Measurements from ENCODE around the gene PRPSAP1.
"Not testable (repeated sequence)": the region's sequence is repeated elsewhere in the genome, so short reads cannot be mapped to it uniquely, and the experiment has no call there.

The PRPSAP1 gene

DNA sequence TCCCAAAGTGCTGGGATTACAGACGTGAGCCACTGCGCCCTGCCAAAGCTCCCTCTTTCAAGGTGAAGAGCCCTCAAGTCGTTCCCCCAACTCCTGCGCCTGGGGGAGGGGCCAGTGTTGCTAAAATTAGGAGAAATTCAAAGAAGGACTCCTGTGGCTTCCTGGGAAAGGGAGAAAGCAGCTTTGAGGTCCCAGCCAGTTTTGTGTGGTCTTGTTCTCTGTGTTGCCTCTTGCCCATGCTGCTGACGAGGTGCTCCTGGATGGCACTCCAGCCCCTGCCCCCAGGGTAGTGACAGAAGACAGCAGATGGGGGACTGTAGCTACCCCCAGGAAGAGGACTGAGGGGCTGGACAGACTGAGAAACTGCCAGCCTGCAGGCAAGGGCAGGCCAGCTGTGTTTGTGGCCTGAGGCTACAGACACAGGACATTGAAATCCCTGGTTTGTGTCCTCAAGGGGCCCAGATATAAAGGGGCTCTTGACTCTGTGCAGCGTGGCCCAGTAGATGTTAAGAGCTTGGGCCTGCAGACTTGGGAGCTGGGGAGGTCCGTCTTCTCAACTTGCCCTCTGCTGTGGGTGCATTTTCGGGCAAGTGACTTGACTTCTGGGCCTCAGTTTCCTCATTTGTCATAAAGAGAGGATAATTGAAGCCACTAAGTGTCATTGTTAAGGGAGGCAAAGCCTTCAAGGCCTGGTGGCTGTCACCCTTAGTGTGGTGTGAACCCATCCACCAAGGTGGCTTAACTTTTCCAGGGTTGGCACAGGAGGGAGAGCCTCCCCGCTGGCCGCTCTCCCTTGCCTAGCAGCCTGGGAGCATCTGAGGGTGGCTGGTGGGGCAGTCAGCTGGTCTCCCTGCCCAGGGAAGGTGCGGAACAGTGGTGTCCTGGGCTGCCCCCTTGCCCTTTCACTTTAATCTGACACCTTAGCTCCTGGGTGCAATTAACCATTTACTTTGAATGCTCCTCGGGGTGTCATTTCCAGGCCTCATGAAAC, 84.4 kb downstream of the PRPSAP1 start:
- H3K27me3 ChIP-seq (ENCODE audit: insufficient read depth, low read length), result no peaks in the 10 kb centered on the region
- no peaks in the 10 kb centered on the region for H3K36me3 ChIP-seq (ENCODE audit: insufficient read depth, low read length)
- peaks cover 27% of the 10 kb centered on the region for H3K4me1 ChIP-seq (ENCODE audit: control insufficient read depth, insufficient read depth, low read length, unreplicated experiment)
- H2AFZ ChIP-seq (ENCODE audit: low read length, unreplicated experiment), result no peak overlapping the region
- H3K79me2 ChIP-seq (ENCODE audit: control insufficient read depth, insufficient read depth, low read length, unreplicated experiment), result peaks cover 43% of the 10 kb centered on the region
- H3K4me3 ChIP-seq (ENCODE audit: low read depth, low read length), result no peak overlapping the region
- H3K27ac ChIP-seq (ENCODE audit: low read depth, low read length), result no peak overlapping the region; the same call in 1 of the 2 replicates

DNA sequence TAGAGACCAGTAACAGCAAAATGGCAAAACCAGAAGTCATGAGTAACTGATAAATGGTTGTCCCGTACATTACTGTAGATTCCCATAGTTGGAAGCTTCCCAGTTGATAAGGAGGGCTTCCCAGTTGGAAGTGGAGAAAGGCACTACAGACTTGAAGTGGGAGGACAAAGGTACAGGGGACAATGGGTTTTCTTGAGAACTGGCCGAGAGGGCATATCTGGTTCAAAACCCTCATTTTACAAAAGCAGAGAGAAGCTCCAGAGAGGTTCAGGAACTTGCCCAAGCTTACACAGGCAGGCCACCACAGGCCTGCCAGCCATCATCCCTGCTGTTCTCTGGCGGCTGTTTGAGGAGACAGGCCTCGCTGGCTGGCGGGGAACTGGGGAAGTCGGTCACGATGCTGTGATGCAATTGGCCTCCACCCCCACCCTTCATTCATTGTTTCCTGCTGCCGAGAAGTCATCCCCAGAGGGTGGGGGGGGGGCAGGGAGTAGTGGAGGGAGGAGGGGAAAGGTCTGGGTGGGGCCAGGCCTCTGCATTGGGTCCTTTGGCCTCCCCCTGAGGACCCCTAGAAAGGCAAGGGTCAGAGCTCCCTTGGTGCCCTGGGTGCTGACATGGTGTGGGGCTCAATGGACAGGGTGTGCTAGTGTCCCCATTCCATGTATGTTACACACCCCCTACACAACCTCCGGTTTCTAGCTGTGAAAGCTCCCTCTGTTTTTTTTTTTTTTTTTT, 85.5 kb downstream of the PRPSAP1 start:
- Histone ChIP-seq H3K4me3 (ENCODE audit: low read depth, low read length) (peak overlapping the region; percentile 63), H3K27me3 (ENCODE audit: insufficient read depth, low read length) (no peaks in the 10 kb centered on the region), H3K4me1 (ENCODE audit: control insufficient read depth, insufficient read depth, low read length, unreplicated experiment) (peaks cover 30% of the 10 kb centered on the region), H3K27ac (ENCODE audit: low read depth, low read length) (peak overlapping the region; percentile 76), H2AFZ (ENCODE audit: low read length, unreplicated experiment) (no peak overlapping the region), H3K36me3 (ENCODE audit: insufficient read depth, low read length) (no peaks in the 10 kb centered on the region), H3K79me2 (ENCODE audit: control insufficient read depth, insufficient read depth, low read length, unreplicated experiment) (peaks cover 43% of the 10 kb centered on the region)

DNA sequence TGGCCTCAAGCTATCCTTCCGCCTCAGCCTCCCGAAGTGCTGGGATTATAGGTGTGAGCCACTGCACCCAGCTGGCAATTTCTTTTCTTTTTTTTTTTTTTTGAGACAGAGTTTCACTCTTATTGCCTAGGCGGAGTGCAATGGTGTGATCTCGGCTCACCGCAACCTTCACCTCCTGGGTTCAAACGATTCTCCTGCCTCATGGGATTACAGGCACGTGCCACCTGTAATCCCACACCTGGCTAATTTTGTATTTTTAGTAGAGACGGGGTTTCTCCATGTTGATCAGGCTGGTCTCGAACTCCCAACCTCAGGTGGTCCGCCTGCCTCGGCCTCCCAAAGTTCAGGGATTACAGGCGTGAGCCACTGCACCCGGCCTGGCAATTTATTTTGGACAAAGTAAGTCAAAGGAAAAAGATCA, 86.1 kb downstream of the PRPSAP1 start:
- peaks cover 43% of the 10 kb centered on the region for H3K79me2 ChIP-seq (ENCODE audit: control insufficient read depth, insufficient read depth, low read length, unreplicated experiment)
- not testable (repeated sequence) for H3K36me3 ChIP-seq (ENCODE audit: insufficient read depth, low read length); H2AFZ ChIP-seq (ENCODE audit: low read length, unreplicated experiment); H3K27me3 ChIP-seq (ENCODE audit: insufficient read depth, low read length)
- H3K27ac ChIP-seq (ENCODE audit: low read depth, low read length), result peak overlapping the region; percentile 76
- H3K4me1 ChIP-seq (ENCODE audit: control insufficient read depth, insufficient read depth, low read length, unreplicated experiment), result peaks cover 30% of the 10 kb centered on the region
- peak overlapping the region; percentile 63 for H3K4me3 ChIP-seq (ENCODE audit: low read depth, low read length)

DNA sequence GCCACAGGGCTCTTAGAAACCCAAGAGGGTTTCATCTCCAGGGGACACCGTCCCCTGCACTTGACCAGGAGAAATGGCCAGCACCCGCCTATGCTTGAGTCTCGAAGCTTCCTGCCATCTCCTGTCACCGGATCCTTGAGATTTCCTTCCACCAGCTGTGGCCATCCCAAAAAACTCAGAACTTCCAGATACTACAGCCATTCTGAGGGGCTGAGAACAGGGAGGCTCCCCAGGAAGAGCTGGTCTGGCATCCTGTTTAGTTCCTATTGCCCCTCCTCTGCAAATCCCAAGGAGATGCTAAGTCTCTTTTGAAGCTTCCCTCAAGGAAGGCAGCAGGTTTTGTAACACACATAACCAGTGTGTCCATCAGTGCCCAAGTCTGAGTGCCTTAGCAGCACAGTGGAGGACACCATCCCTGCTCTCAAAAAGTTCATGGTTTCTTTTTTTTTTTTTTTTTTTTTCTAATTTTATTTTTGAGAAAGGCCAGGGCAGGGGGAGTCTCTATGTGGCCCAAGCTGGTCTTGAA, 86.6 kb downstream of the PRPSAP1 start:
- H3K79me2 ChIP-seq (ENCODE audit: control insufficient read depth, insufficient read depth, low read length, unreplicated experiment), result peaks cover 43% of the 10 kb centered on the region
- H3K36me3 ChIP-seq (ENCODE audit: insufficient read depth, low read length), result no peaks in the 10 kb centered on the region
- H3K4me3 ChIP-seq (ENCODE audit: low read depth, low read length), result peak overlapping the region; percentile 84
- peak overlapping the region; percentile 79 for H3K27ac ChIP-seq (ENCODE audit: low read depth, low read length)
- no peak overlapping the region for H2AFZ ChIP-seq (ENCODE audit: low read length, unreplicated experiment)
- H3K27me3 ChIP-seq (ENCODE audit: insufficient read depth, low read length), result no peaks in the 10 kb centered on the region
- H3K4me1 ChIP-seq (ENCODE audit: control insufficient read depth, insufficient read depth, low read length, unreplicated experiment), result peaks cover 30% of the 10 kb centered on the region

DNA sequence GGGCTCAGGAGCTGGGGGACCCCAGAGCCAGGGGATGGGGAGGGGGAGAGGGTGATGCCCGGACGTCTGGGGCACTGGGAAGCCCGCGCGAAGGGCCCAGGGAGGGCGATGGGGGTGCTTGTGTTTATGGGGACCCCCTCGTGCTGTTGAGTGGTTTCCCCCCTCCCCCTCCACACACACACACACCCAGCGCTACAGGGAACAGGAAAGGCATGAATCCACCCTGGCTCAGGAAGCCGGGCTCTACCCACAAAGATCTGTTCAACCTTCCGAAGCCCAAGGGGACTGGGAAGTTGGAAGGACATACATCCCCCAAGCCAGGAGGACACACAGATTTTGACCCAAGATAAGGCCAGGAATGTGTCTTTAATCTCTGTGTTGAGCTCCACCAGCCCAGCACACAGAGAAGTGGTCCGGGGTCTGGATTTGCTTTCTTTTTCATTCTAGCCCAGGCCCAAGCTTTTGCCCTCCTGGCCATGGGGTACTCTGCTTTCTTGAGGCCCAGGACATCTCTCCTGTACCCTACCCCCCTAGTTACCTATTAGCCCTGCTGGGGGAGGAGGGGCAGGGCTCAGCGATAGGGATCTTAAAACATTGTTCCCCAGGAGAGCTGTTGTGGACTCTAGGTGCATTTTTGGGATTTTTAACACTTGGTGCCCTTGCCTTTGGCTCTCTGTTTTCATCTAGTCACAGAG, 87.3 kb downstream of the PRPSAP1 start:
- peaks cover 30% of the 10 kb centered on the region for H3K4me1 ChIP-seq (ENCODE audit: control insufficient read depth, insufficient read depth, low read length, unreplicated experiment)
- H3K36me3 ChIP-seq (ENCODE audit: insufficient read depth, low read length), result no peaks in the 10 kb centered on the region
- H3K4me3 ChIP-seq (ENCODE audit: low read depth, low read length), result peak overlapping the region; percentile 84
- H3K27ac ChIP-seq (ENCODE audit: low read depth, low read length), result peak overlapping the region; percentile 79
- peaks cover 43% of the 10 kb centered on the region for H3K79me2 ChIP-seq (ENCODE audit: control insufficient read depth, insufficient read depth, low read length, unreplicated experiment)
- H2AFZ ChIP-seq (ENCODE audit: low read length, unreplicated experiment), result peak overlapping the region; percentile 1
- H3K27me3 ChIP-seq (ENCODE audit: insufficient read depth, low read length), result no peaks in the 10 kb centered on the region

DNA sequence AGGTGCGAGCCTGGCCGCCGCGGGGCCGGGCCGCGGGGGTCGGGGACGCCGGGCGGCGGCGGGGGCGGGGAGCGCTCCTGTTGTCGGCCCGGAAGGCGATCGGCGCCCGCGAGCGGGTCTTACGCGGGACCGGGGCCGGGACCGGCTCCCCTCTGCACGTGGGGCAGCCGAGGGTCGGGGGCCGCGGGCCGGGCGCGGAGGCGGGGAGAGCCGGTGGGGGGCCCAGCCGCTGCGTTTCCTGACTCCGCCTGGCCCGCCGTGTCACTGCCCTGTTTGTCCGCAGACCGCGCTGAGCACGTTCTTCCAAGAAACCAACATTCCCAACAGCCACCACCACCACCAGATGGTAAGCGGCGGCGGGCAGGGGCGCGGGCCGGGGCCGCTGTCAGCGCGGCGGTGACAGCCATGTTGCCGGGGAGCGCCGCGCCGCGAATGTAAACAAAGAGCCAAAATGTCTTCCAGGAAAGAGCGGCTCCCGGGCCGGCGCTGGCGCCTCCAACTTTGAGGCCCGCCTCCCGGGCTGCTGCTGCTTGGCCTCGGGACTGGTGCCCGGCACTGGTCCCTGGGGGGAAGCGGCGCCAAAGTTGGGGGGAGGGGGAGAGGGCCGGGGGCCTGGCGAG, 88.0 kb downstream of the PRPSAP1 start:
- Histone ChIP-seq H3K27ac (ENCODE audit: low read depth, low read length) (peak overlapping the region; percentile 79), H3K79me2 (ENCODE audit: control insufficient read depth, insufficient read depth, low read length, unreplicated experiment) (peaks cover 43% of the 10 kb centered on the region), H3K27me3 (ENCODE audit: insufficient read depth, low read length) (no peaks in the 10 kb centered on the region), H3K4me1 (ENCODE audit: control insufficient read depth, insufficient read depth, low read length, unreplicated experiment) (peaks cover 30% of the 10 kb centered on the region), H3K4me3 (ENCODE audit: low read depth, low read length) (peak overlapping the region; percentile 84), H2AFZ (ENCODE audit: low read length, unreplicated experiment) (peak overlapping the region; percentile 1), H3K36me3 (ENCODE audit: insufficient read depth, low read length) (no peaks in the 10 kb centered on the region)

DNA sequence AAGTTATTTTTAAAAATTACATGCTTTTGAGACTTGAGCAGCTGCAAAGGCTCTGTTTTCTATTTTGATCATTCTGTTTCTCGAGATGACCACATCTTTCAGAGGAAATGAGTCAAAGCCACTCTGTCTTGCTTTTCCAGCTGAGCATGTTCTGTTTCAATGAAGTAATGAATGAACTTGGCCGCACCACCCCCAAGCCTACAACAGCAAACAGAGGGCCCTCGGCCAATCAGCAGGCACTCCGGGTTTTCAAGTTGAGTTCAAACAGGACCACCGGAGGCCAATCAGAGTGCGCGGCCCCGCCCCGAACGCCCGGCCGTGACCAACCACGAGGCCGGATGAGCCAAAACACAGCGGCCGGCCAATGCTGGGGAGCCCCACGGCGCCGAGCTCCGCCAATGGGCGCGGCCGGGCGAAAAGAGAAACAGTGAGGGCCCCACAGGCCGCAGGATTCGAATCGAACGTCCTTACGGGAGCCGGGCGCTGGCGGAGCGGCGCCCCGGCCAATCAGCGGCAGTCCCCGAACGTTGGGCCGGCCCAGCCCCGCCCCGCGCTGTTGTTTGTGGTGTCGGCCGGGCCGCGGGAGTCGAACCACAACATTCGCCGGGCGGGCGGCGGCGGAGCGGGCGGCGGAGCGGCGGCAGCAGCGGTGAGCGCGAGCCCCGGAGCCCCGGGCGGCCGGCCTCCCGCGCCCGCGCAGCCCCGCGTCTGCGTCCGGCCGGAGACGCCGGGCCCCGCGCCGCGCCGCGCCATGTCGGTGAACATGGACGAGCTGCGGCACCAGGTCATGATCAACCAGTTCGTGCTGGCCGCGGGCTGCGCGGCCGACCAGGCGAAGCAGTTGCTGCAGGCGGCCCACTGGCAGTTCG, 88.7 kb downstream of the PRPSAP1 start, which contains the start of gene UBALD2:
TSS of gene UBALD2 (plus strand) at position 594 of the 869 bp plus-strand sequence. CDS start at position 752, 158 bp downstream.
- Histone ChIP-seq H3K27ac (ENCODE audit: low read depth, low read length) (peak within 1 kb of the TSS; percentile 80), H3K36me3 (ENCODE audit: insufficient read depth, low read length) (no peaks in the 10 kb centered on the region), H3K27me3 (ENCODE audit: insufficient read depth, low read length) (no peaks in the 10 kb centered on the region), H3K4me3 (ENCODE audit: low read depth, low read length) (peak within 1 kb of the TSS; percentile 84), H3K79me2 (ENCODE audit: control insufficient read depth, insufficient read depth, low read length, unreplicated experiment) (peaks cover 43% of the 10 kb centered on the region), H3K4me1 (ENCODE audit: control insufficient read depth, insufficient read depth, low read length, unreplicated experiment) (peaks cover 30% of the 10 kb centered on the region), H2AFZ (ENCODE audit: low read length, unreplicated experiment) (peak within 1 kb of the TSS; percentile 77)

DNA sequence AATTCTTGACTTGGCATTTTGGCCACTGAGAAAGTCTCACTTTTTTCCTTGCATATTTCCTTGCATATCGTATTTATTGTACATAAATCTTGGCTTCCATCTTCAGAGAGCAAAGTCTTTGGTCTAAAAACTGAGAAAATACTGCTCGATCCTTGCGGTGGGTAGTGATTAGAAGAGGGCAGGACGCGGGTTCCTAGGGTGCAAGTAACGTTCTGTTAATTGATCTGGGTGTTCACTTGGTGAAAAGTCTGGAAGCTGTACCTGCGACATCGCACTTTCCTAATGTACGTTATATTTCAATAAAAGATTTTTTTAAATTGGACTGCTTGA, 89.3 kb downstream of the PRPSAP1 start:
- H3K4me3 ChIP-seq (ENCODE audit: low read depth, low read length), result peak overlapping the region; percentile 66
- H3K27me3 ChIP-seq (ENCODE audit: insufficient read depth, low read length), result no peaks in the 10 kb centered on the region
- peak overlapping the region; percentile 80 for H3K27ac ChIP-seq (ENCODE audit: low read depth, low read length)
- peaks cover 31% of the 10 kb centered on the region for H3K4me1 ChIP-seq (ENCODE audit: control insufficient read depth, insufficient read depth, low read length, unreplicated experiment)
- H3K79me2 ChIP-seq (ENCODE audit: control insufficient read depth, insufficient read depth, low read length, unreplicated experiment), result peaks cover 39% of the 10 kb centered on the region
- H2AFZ ChIP-seq (ENCODE audit: low read length, unreplicated experiment), result peak overlapping the region; percentile 77
- no peaks in the 10 kb centered on the region for H3K36me3 ChIP-seq (ENCODE audit: insufficient read depth, low read length)

DNA sequence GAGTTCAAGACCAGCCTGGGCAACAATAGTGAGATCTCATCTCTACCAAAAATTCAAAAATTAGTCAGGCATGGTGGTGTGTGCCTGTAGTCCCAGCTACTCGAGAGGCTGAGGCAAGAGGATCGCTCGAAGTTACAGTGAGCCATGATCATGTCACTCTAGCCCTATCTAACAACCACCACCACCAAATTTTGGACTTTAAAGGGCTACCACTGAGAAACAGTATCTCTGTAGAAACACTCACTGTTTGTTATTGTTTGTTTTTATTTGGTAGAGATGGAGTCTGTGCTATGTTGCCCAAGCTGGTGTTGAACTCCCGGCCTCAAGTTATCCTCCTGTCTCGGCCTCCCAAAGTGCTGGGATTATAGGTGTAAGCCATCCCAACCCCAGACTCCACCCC, 89.8 kb downstream of the PRPSAP1 start:
- peak overlapping the region; percentile 77 for H2AFZ ChIP-seq (ENCODE audit: low read length, unreplicated experiment)
- H3K4me1 ChIP-seq (ENCODE audit: control insufficient read depth, insufficient read depth, low read length, unreplicated experiment), result peaks cover 30% of the 10 kb centered on the region

More for the DNA sequence above, 89.8 kb downstream of the PRPSAP1 start:
- H3K4me3 ChIP-seq (ENCODE audit: low read depth, low read length), result no peak overlapping the region
- H3K79me2 ChIP-seq (ENCODE audit: control insufficient read depth, insufficient read depth, low read length, unreplicated experiment), result peaks cover 34% of the 10 kb centered on the region
- H3K27ac ChIP-seq (ENCODE audit: low read depth, low read length), result peak overlapping the region; percentile 80
- no peaks in the 10 kb centered on the region for H3K27me3 ChIP-seq (ENCODE audit: insufficient read depth, low read length)
- no peaks in the 10 kb centered on the region for H3K36me3 ChIP-seq (ENCODE audit: insufficient read depth, low read length)
